DMS153 treated with DMSO at 0.1 percent for 48 hours (cell line): ENCODE results near the gene DNAJB8.

ENCODE experiments used
- DNase-seq: peaks from one replicate; lab custom pipeline; 2025; ENCODE audit not compliant: unreplicated experiment; lab: John Stamatoyannopoulos, UW

Gene DNAJB8

DNA sequence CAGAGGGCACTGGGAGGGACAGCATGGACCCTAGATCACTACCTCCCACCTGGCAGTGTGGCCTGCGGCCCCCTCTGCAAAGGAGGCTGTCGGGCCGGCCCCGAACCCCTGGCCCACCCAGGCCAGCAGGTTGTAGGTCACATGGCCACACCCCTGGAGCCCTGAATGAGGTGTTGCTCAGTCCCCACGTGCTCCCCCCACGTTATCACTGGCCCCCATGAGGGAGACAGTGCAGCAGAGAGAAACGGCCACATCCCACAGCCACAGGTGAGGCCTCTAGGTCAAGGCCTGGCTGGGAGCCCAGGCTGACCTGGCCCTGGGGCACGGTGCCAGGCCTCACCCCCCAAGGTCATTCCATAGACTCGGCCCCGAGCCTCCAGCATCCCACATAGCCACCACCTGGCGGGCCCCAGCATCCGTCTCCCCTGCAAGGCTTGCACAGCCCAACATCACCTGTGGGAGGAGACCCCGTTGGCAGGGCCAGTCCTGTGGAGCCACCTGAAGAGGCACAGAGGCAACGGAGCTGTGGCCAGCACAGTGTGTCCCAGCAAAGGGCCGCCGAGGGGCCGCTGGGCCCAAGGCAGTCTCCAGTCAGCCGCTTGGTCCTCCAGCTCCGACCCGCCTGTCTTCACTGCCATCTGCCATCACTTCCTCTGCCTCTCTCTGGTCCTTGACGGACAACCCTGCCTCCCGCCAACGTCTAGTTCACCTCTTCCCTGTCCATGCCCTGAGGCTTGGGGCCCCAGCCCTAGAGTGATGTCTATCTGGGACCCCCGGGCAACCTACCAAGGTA, 53.1 kb downstream of the DNAJB8 start:
- DNase-seq: no peak

DNA sequence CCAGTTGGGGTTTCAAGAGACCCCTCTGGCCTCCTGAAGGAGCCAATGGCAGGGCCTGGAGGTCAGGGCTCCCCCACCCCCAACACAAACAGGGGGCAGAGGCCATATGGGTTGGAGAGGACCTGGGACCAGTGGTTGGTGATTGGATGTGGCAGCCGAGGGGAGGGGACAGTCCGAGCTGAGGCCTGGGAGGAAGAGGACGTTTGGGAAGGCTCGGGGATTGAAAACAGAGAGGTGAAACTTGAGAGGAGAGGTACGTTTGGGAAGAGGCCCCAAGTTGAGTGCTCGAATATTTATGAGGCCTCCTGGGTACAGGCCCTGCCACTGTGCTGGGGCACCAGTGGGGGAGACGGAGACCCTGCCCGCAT, 53.7 kb downstream of the DNAJB8 start:
- no peak for DNase-seq
